NCI-H146 treated with DMSO at 0.1 percent for 48 hours (cell line): ENCODE data around the gene ZSCAN2.
"Not testable (repeated sequence)": the region's sequence is repeated elsewhere in the genome, so short reads cannot be mapped to it uniquely, and the experiment has no call there.

Experiments used
- DNase-seq: peaks from one replicate; lab custom pipeline; 2025; ENCODE audit not compliant: unreplicated experiment; lab: John Stamatoyannopoulos, UW

ZSCAN2 gene

GRCh38 chr15:84600687-84601554 lies at the start of gene ZSCAN2:
TSS of gene ZSCAN2 (plus strand) at chr15:84601009. CDS start at chr15:84603928, 2,919 bp downstream.
- peak; percentile 87 for DNase-seq

- DNase-seq: not testable (repeated sequence)
These were observed 49.2 kb upstream of the ZSCAN2 start for GRCh38 chr15:84551624-84552023.

GRCh38 chr15:84552896-84553295 lies 47.9 kb upstream of the ZSCAN2 start:
- DNase-seq: no peak

- not testable (repeated sequence) for DNase-seq
These were observed 44.1 kb upstream of the ZSCAN2 start for GRCh38 chr15:84556690-84557089.

GRCh38 chr15:84568021-84568420 lies 32.8 kb upstream of the ZSCAN2 start:
- DNase-seq: not testable (repeated sequence)

- DNase-seq: no peak
These were observed 30.6 kb upstream of the ZSCAN2 start for GRCh38 chr15:84570164-84570735.

- no peak for DNase-seq
These were observed 28.6 kb upstream of the ZSCAN2 start for GRCh38 chr15:84572231-84572630.

- DNase-seq: no peak
These were observed 25.3 kb upstream of the ZSCAN2 start for GRCh38 chr15:84575493-84575892.

- not testable (repeated sequence) for DNase-seq
These were observed 22.9 kb upstream of the ZSCAN2 start for GRCh38 chr15:84577891-84578290.

- DNase-seq: not testable (repeated sequence)
These were observed 21.5 kb upstream of the ZSCAN2 start for GRCh38 chr15:84579261-84579721.

GRCh38 chr15:84581676-84582428 lies 19.0 kb upstream of the ZSCAN2 start:
- DNase-seq: not testable (repeated sequence)

- no peak for DNase-seq
These were observed 18.1 kb upstream of the ZSCAN2 start for GRCh38 chr15:84582583-84583157.

- DNase-seq: not testable (repeated sequence)
These were observed 16.9 kb upstream of the ZSCAN2 start for GRCh38 chr15:84583921-84584320.

GRCh38 chr15:84586696-84587095 lies 14.1 kb upstream of the ZSCAN2 start:
- DNase-seq: no peak

- DNase-seq: peak; percentile 48
These were observed 12.5 kb upstream of the ZSCAN2 start for GRCh38 chr15:84588053-84588874.

- DNase-seq: no peak
These were observed 10.4 kb upstream of the ZSCAN2 start for GRCh38 chr15:84590406-84590805.

- no peak for DNase-seq
These were observed 9.0 kb upstream of the ZSCAN2 start for GRCh38 chr15:84591815-84592214.

- no peak for DNase-seq
These were observed 6.1 kb upstream of the ZSCAN2 start for GRCh38 chr15:84594617-84595290.

- DNase-seq: no peak
These were observed 5.1 kb upstream of the ZSCAN2 start for GRCh38 chr15:84595660-84596059.

GRCh38 chr15:84597296-84597695 lies 3.5 kb upstream of the ZSCAN2 start:
- no peak for DNase-seq
